GM18517 (cell line): ENCODE data around the gene POLDIP2.
A peak's percentile ranks its signal among the peaks of the same experiment; 100 is the strongest.
"Not testable (repeated sequence)": the region's sequence is repeated elsewhere in the genome, so short reads cannot be mapped to it uniquely, and the experiment has no call there.

ENCODE experiments used
- ATAC-seq: cut with Tn5 transposase; IDR thresholded peaks from one replicate; pipeline ENCODE4 v1.9.1; 2021; ENCODE audit warnings: mild to moderate bottlenecking, moderate library complexity; ENCODE audit not compliant: unreplicated experiment

The POLDIP2 gene

GRCh38 chr17:28338769-28339212 is 18.5 kb downstream of the POLDIP2 start:
- not testable (repeated sequence) for ATAC-seq

- no peak for ATAC-seq
Observed at GRCh38 chr17:28338056-28338768, 19.1 kb downstream of the POLDIP2 start.

GRCh38 chr17:28335959-28336871 is 21.1 kb downstream of the POLDIP2 start:
- no peak for ATAC-seq

GRCh38 chr17:28335201-28335958 is 21.9 kb downstream of the POLDIP2 start, which contains the start of the genes IFT20 and TNFAIP1:
TSS of gene IFT20 (minus strand) at chr17:28335472. CDS start at chr17:28331985, 3,487 bp downstream.
TSS of gene TNFAIP1 (plus strand) at chr17:28335761. CDS start at chr17:28339522, 3,761 bp downstream.
- ATAC-seq, result peak; percentile 95

- ATAC-seq, result no peak
Observed at GRCh38 chr17:28334666-28335200, 22.6 kb downstream of the POLDIP2 start.

GRCh38 chr17:28334171-28334570 is 23.2 kb downstream of the POLDIP2 start:
- no peak for ATAC-seq

GRCh38 chr17:28333083-28333746 is 24.1 kb downstream of the POLDIP2 start:
- ATAC-seq, result no peak

GRCh38 chr17:28331891-28332420 is 25.4 kb downstream of the POLDIP2 start:
- ATAC-seq, result no peak

GRCh38 chr17:28330671-28331070 is 26.7 kb downstream of the POLDIP2 start:
- no peak for ATAC-seq

GRCh38 chr17:28328325-28328724 is 29.0 kb downstream of the POLDIP2 start:
- ATAC-seq, result no peak

GRCh38 chr17:28327709-28328108 is 29.6 kb downstream of the POLDIP2 start:
- ATAC-seq, result no peak

GRCh38 chr17:28327031-28327607 is 30.2 kb downstream of the POLDIP2 start:
- no peak for ATAC-seq

- ATAC-seq, result no peak
Observed at GRCh38 chr17:28326114-28326513, 31.2 kb downstream of the POLDIP2 start.

- no peak for ATAC-seq
Observed at GRCh38 chr17:28325211-28325610, 32.1 kb downstream of the POLDIP2 start.

GRCh38 chr17:28324781-28325180 is 32.5 kb downstream of the POLDIP2 start:
- ATAC-seq, result no peak

- ATAC-seq, result no peak
Observed at GRCh38 chr17:28324267-28324745, 33.0 kb downstream of the POLDIP2 start.

GRCh38 chr17:28320215-28321061 is 36.9 kb downstream of the POLDIP2 start:
- no peak for ATAC-seq

- ATAC-seq, result no peak
Observed at GRCh38 chr17:28319598-28319935, 37.8 kb downstream of the POLDIP2 start.
